ENCODE data around the gene RPAIN.
"Not testable (repeated sequence)": the region's sequence is repeated elsewhere in the genome, so short reads cannot be mapped to it uniquely, and the experiment has no call there.

RPAIN gene

GRCh38 chr17:5429191-5429887, 9.4 kb downstream of the RPAIN start:
- H3K4me3 ChIP-seq (ENCODE audit: low read length) = no peak overlapping the region
- TF ChIP-seq CTCF (IDR thresholded peaks at IDR 0.05; ENCODE audit: insufficient read depth, low read depth, low read length, missing control alignments) = no peak
- no peak for DNase-seq (ENCODE audit: low read depth)

- DNase-seq (ENCODE audit: low read depth) = peak; percentile 38
- no peak for TF ChIP-seq CTCF (IDR thresholded peaks at IDR 0.05; ENCODE audit: insufficient read depth, low read depth, low read length, missing control alignments)
Observed at GRCh38 chr17:5430413-5430999, 10.5 kb downstream of the RPAIN start.

GRCh38 chr17:5431234-5431633, 11.3 kb downstream of the RPAIN start:
- not testable (repeated sequence) for DNase-seq (ENCODE audit: low read depth); H3K4me3 ChIP-seq (ENCODE audit: low read length)

More at GRCh38 chr17:5430413-5430999, 10.5 kb downstream of the RPAIN start:
- no peak overlapping the region for H3K4me3 ChIP-seq (ENCODE audit: low read length)

GRCh38 chr17:5431949-5432556, 12.1 kb downstream of the RPAIN start:
- no peak overlapping the region for H3K4me3 ChIP-seq (ENCODE audit: low read length)
- no peak for TF ChIP-seq CTCF (IDR thresholded peaks at IDR 0.05; ENCODE audit: insufficient read depth, low read depth, low read length, missing control alignments)
- peak; percentile 93 for DNase-seq (ENCODE audit: low read depth)

- DNase-seq (ENCODE audit: low read depth) = no peak
- no peak overlapping the region for H3K4me3 ChIP-seq (ENCODE audit: low read length)
- TF ChIP-seq CTCF (IDR thresholded peaks at IDR 0.05; ENCODE audit: insufficient read depth, low read depth, low read length, missing control alignments) = no peak
Observed at GRCh38 chr17:5434984-5435383, 15.0 kb downstream of the RPAIN start.

- H3K4me3 ChIP-seq (ENCODE audit: low read length) = not testable (repeated sequence)
- peak; percentile 42 for DNase-seq (ENCODE audit: low read depth)
Observed at GRCh38 chr17:5435781-5436315, 15.9 kb downstream of the RPAIN start.

GRCh38 chr17:5437721-5438317, 17.8 kb downstream of the RPAIN start:
- peak; percentile 60 for DNase-seq (ENCODE audit: low read depth)
- H3K4me3 ChIP-seq (ENCODE audit: low read length) = peak overlapping the region; percentile 86
- TF ChIP-seq CTCF (IDR thresholded peaks at IDR 0.05; ENCODE audit: insufficient read depth, low read depth, low read length, missing control alignments) = no peak

All from epithelial cell of esophagus (primary cell).